Measurements from ENCODE around the gene FANCC. TPM values are rescaled to one million over a fixed set of nuclear protein-coding genes. Genes with fewer than 3 reads are reported as not detected.
A peak's percentile ranks its signal among the peaks of the same experiment; 100 is the strongest.

Gene FANCC
- polyA plus RNA-seq, 4 donors = 4.9 to 20.6 (median 7.1) TPM

- no peaks in the 10 kb centered on the region for H3K36me3 ChIP-seq (ENCODE audit: control insufficient read depth in 3 of 3, insufficient read depth in 2 of 3, low read depth in 1 of 3, low read length in 3 of 3)
- FAIRE-seq (no peak), DNase-seq (no peak)
- no peak overlapping the region for H3K4me3 ChIP-seq (ENCODE audit: low read depth in 1 of 3, low read length in 3 of 3)
- H3K27ac ChIP-seq (ENCODE audit: low read depth in 1 of 3, low read length in 2 of 3) = no peak overlapping the region
- WGBS, 3 donors = 93 to 95% (median 93%) methylated on average over 25 of the region's 25 CpGs
- H3K9me3 ChIP-seq (ENCODE audit: control insufficient read depth in 2 of 2, insufficient read depth in 1 of 2, low read depth in 1 of 2, low read length in 1 of 2) = peaks cover 0 to 2% of the 10 kb centered on the region in 2 donors
- H3K27me3 ChIP-seq (ENCODE audit: control insufficient read depth in 3 of 3, insufficient read depth in 3 of 3, low read length in 3 of 3) = peaks cover 4 to 24% (median 5%) of the 10 kb centered on the region in 3 donors
- peaks cover 0 to 3% (median 0%) of the 10 kb centered on the region in 3 donors for H3K4me1 ChIP-seq (ENCODE audit: control insufficient read depth in 3 of 3, insufficient read depth in 2 of 3, low read depth in 1 of 3, low read length in 2 of 3)
Measured at GRCh38 chr9:95351051-95351450, 33.5 kb upstream of the FANCC start.

- H3K27ac ChIP-seq (ENCODE audit: low read depth in 1 of 3, low read length in 2 of 3) = no peak overlapping the region
- peaks cover 0 to 3% (median 0%) of the 10 kb centered on the region in 3 donors for H3K4me1 ChIP-seq (ENCODE audit: control insufficient read depth in 3 of 3, insufficient read depth in 2 of 3, low read depth in 1 of 3, low read length in 2 of 3)
- H3K27me3 ChIP-seq (ENCODE audit: control insufficient read depth in 3 of 3, insufficient read depth in 3 of 3, low read length in 3 of 3) = peaks cover 4 to 24% (median 5%) of the 10 kb centered on the region in 3 donors
- H3K36me3 ChIP-seq (ENCODE audit: control insufficient read depth in 3 of 3, insufficient read depth in 2 of 3, low read depth in 1 of 3, low read length in 3 of 3) = no peaks in the 10 kb centered on the region
- H3K4me3 ChIP-seq (ENCODE audit: low read depth in 1 of 3, low read length in 3 of 3) = no peak overlapping the region
- H3K9me3 ChIP-seq (ENCODE audit: control insufficient read depth in 2 of 2, insufficient read depth in 1 of 2, low read depth in 1 of 2, low read length in 1 of 2) = peaks cover 0 to 2% of the 10 kb centered on the region in 2 donors
- FAIRE-seq (no peak), DNase-seq (no peak)
- WGBS, 3 donors = 69 to 75% (median 73%) methylated on average over 18 of the region's 18 CpGs
Measured at GRCh38 chr9:95350266-95350665, 32.8 kb upstream of the FANCC start.

GRCh38 chr9:95349091-95350038 lies 31.9 kb upstream of the FANCC start:
- Histone ChIP-seq H3K9me3 (ENCODE audit: control insufficient read depth in 2 of 2, insufficient read depth in 1 of 2, low read depth in 1 of 2, low read length in 1 of 2) (peaks cover 0 to 2% of the 10 kb centered on the region in 2 donors), H3K36me3 (ENCODE audit: control insufficient read depth in 3 of 3, insufficient read depth in 2 of 3, low read depth in 1 of 3, low read length in 3 of 3) (no peaks in the 10 kb centered on the region), H3K27ac (ENCODE audit: low read depth in 1 of 3, low read length in 2 of 3) (no peak overlapping the region), H3K4me1 (ENCODE audit: control insufficient read depth in 3 of 3, insufficient read depth in 2 of 3, low read depth in 1 of 3, low read length in 2 of 3) (peaks cover 0 to 3% (median 0%) of the 10 kb centered on the region in 3 donors), H3K27me3 (ENCODE audit: control insufficient read depth in 3 of 3, insufficient read depth in 3 of 3, low read length in 3 of 3) (peaks cover 4 to 24% (median 5%) of the 10 kb centered on the region in 3 donors), H3K4me3 (ENCODE audit: low read depth in 1 of 3, low read length in 3 of 3) (peak overlapping the region in 2 of 3 donors; percentile 32 to 54)
- DNase-seq (peak; percentile 18 to 46), FAIRE-seq (no peak)
- WGBS, 3 donors = 3 to 8% (median 6%) methylated on average over 81 to 95 of the region's 95 CpGs

GRCh38 chr9:95346021-95346420 lies 28.5 kb upstream of the FANCC start:
- Histone ChIP-seq H3K4me3 (ENCODE audit: low read depth in 1 of 3, low read length in 3 of 3) (no peak overlapping the region), H3K4me1 (ENCODE audit: control insufficient read depth in 3 of 3, insufficient read depth in 2 of 3, low read depth in 1 of 3, low read length in 2 of 3) (peaks cover 0 to 3% (median 0%) of the 10 kb centered on the region in 3 donors), H3K27me3 (ENCODE audit: control insufficient read depth in 3 of 3, insufficient read depth in 3 of 3, low read length in 3 of 3) (peaks cover 4 to 24% (median 5%) of the 10 kb centered on the region in 3 donors), H3K27ac (ENCODE audit: low read depth in 1 of 3, low read length in 2 of 3) (no peak overlapping the region), H3K9me3 (ENCODE audit: control insufficient read depth in 2 of 2, insufficient read depth in 1 of 2, low read depth in 1 of 2, low read length in 1 of 2) (peaks cover 0 to 2% of the 10 kb centered on the region in 2 donors), H3K36me3 (ENCODE audit: control insufficient read depth in 3 of 3, insufficient read depth in 2 of 3, low read depth in 1 of 3, low read length in 3 of 3) (no peaks in the 10 kb centered on the region)
- WGBS, 3 donors = 76 to 85% (median 81%) methylated on average over 4 of the region's 4 CpGs
- no peak for FAIRE-seq
- no peak for DNase-seq

GRCh38 chr9:95344735-95345325 lies 27.3 kb upstream of the FANCC start:
- Histone ChIP-seq H3K27ac (ENCODE audit: low read depth in 1 of 3, low read length in 2 of 3) (no peak overlapping the region), H3K4me3 (ENCODE audit: low read depth in 1 of 3, low read length in 3 of 3) (no peak overlapping the region), H3K27me3 (ENCODE audit: control insufficient read depth in 3 of 3, insufficient read depth in 3 of 3, low read length in 3 of 3) (peaks cover 0 to 18% (median 4%) of the 10 kb centered on the region in 3 donors), H3K36me3 (ENCODE audit: control insufficient read depth in 3 of 3, insufficient read depth in 2 of 3, low read depth in 1 of 3, low read length in 3 of 3) (no peaks in the 10 kb centered on the region), H3K9me3 (ENCODE audit: control insufficient read depth in 2 of 2, insufficient read depth in 1 of 2, low read depth in 1 of 2, low read length in 1 of 2) (peaks cover 0 to 2% of the 10 kb centered on the region in 2 donors), H3K4me1 (ENCODE audit: control insufficient read depth in 3 of 3, insufficient read depth in 2 of 3, low read depth in 1 of 3, low read length in 2 of 3) (peaks cover 0 to 3% (median 0%) of the 10 kb centered on the region in 3 donors)
- DNase-seq (no peak), FAIRE-seq (no peak)
- WGBS, 3 donors = 57 to 71% (median 61%) methylated on average over 3 of the region's 3 CpGs

- 82 to 97% (median 85%) methylated on average over 6 of the region's 6 CpGs for WGBS, 3 donors
- Histone ChIP-seq H3K9me3 (ENCODE audit: control insufficient read depth in 2 of 2, insufficient read depth in 1 of 2, low read depth in 1 of 2, low read length in 1 of 2) (peaks cover 0 to 2% of the 10 kb centered on the region in 2 donors), H3K36me3 (ENCODE audit: control insufficient read depth in 3 of 3, insufficient read depth in 2 of 3, low read depth in 1 of 3, low read length in 3 of 3) (no peaks in the 10 kb centered on the region), H3K4me1 (ENCODE audit: control insufficient read depth in 3 of 3, insufficient read depth in 2 of 3, low read depth in 1 of 3, low read length in 2 of 3) (no peaks in the 10 kb centered on the region), H3K4me3 (ENCODE audit: low read depth in 1 of 3, low read length in 3 of 3) (no peak overlapping the region), H3K27me3 (ENCODE audit: control insufficient read depth in 3 of 3, insufficient read depth in 3 of 3, low read length in 3 of 3) (peaks cover 0 to 7% (median 0%) of the 10 kb centered on the region in 3 donors), H3K27ac (ENCODE audit: low read depth in 1 of 3, low read length in 2 of 3) (no peak overlapping the region)
- FAIRE-seq = no peak
- DNase-seq = no peak
Measured at GRCh38 chr9:95343725-95344287, 26.3 kb upstream of the FANCC start.

GRCh38 chr9:95342571-95342970 lies 25.1 kb upstream of the FANCC start:
- Histone ChIP-seq H3K4me3 (ENCODE audit: low read depth in 1 of 3, low read length in 3 of 3) (no peak overlapping the region), H3K4me1 (ENCODE audit: control insufficient read depth in 3 of 3, insufficient read depth in 2 of 3, low read depth in 1 of 3, low read length in 2 of 3) (no peaks in the 10 kb centered on the region), H3K27ac (ENCODE audit: low read depth in 1 of 3, low read length in 2 of 3) (no peak overlapping the region), H3K36me3 (ENCODE audit: control insufficient read depth in 3 of 3, insufficient read depth in 2 of 3, low read depth in 1 of 3, low read length in 3 of 3) (no peaks in the 10 kb centered on the region), H3K27me3 (ENCODE audit: control insufficient read depth in 3 of 3, insufficient read depth in 3 of 3, low read length in 3 of 3) (no peaks in the 10 kb centered on the region), H3K9me3 (ENCODE audit: control insufficient read depth in 2 of 2, insufficient read depth in 1 of 2, low read depth in 1 of 2, low read length in 1 of 2) (peaks cover 0 to 9% of the 10 kb centered on the region in 2 donors)
- 85 to 91% (median 86%) methylated on average over 13 of the region's 13 CpGs for WGBS, 3 donors
- DNase-seq = no peak
- no peak for FAIRE-seq

GRCh38 chr9:95341293-95341962 lies 23.9 kb upstream of the FANCC start:
- no peak for DNase-seq

More at GRCh38 chr9:95341293-95341962, 23.9 kb upstream of the FANCC start:
- Histone ChIP-seq H3K36me3 (ENCODE audit: control insufficient read depth in 3 of 3, insufficient read depth in 2 of 3, low read depth in 1 of 3, low read length in 3 of 3) (no peaks in the 10 kb centered on the region), H3K4me3 (ENCODE audit: low read depth in 1 of 3, low read length in 3 of 3) (no peak overlapping the region), H3K4me1 (ENCODE audit: control insufficient read depth in 3 of 3, insufficient read depth in 2 of 3, low read depth in 1 of 3, low read length in 2 of 3) (no peaks in the 10 kb centered on the region), H3K27me3 (ENCODE audit: control insufficient read depth in 3 of 3, insufficient read depth in 3 of 3, low read length in 3 of 3) (no peaks in the 10 kb centered on the region), H3K27ac (ENCODE audit: low read depth in 1 of 3, low read length in 2 of 3) (no peak overlapping the region), H3K9me3 (ENCODE audit: control insufficient read depth in 2 of 2, insufficient read depth in 1 of 2, low read depth in 1 of 2, low read length in 1 of 2) (peaks cover 0 to 16% of the 10 kb centered on the region in 2 donors)
- FAIRE-seq = no peak
- WGBS, 3 donors = 63 to 70% (median 65%) methylated on average over 5 of the region's 5 CpGs
